MM.1S (cell line): ENCODE results near the gene ADCY5.

Experiments
- CTCF ChIP-seq: fragments of 300-600 bp; sonication (generic); IDR thresholded peaks from 2 replicates; pipeline ENCODE4 v1.5.1; 2016; ENCODE audit warnings: antibody characterized with exemption, low read length, mixed read lengths
- EZH2 ChIP-seq: fragments of 300-600 bp; sonication (generic); optimal IDR thresholded peaks from 2 replicates; pipeline ENCODE3; 2017; ENCODE audit warnings: low read depth, mild to moderate bottlenecking, antibody characterized with exemption, low read length, mixed read lengths
- EZH2phosphoT487 ChIP-seq: fragments of 300-600 bp; sonication (generic); IDR thresholded peaks from 2 replicates; pipeline ENCODE4 v1.6.1; 2018; ENCODE audit warnings: antibody characterized with exemption, low read length

- TF ChIP-seq CTCF (no peak), EZH2 (no peak), EZH2phosphoT487 (no peak)
These were observed 39.3 kb downstream of the ADCY5 start for GRCh38 chr3:123409443-123410148.
